ENCODE results near the gene FGF21. TPM values are rescaled to one million over a fixed set of nuclear protein-coding genes. Genes with fewer than 3 reads are reported as not detected.
A peak's percentile ranks its signal among the peaks of the same experiment; 100 is the strongest.
"Not testable (repeated sequence)": the region's sequence is repeated elsewhere in the genome, so short reads cannot be mapped to it uniquely, and the experiment has no call there.

FGF21 gene
- total RNA-seq, 1 donor from 2014 or later = not detected

DNA sequence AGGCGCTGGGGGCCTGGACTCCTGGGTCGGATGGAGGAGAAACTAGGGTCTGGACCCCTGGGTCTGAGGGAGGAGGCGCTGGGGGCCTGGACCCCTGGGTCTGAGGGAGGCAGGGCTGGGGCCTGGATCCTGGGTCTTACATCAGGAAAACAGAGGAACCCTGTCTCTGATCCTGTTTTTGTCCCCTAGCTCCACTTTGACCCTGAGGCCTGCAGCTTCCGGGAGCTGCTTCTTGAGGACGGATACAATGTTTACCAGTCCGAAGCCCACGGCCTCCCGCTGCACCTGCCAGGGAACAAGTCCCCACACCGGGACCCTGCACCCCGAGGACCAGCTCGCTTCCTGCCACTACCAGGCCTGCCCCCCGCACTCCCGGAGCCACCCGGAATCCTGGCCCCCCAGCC lies 2.4 kb downstream of the FGF21 start:
- H3K4me1 Mint-ChIP-seq (ENCODE audit: unreplicated experiment) = peaks cover 15% of the 10 kb centered on the region
- DNase-seq (ENCODE audit: low spot score) = no peak
- H3K27ac Mint-ChIP-seq (ENCODE audit: unreplicated experiment) = no peak overlapping the region
- H3K36me3 Mint-ChIP-seq (ENCODE audit: low read depth, unreplicated experiment) = no peaks in the 10 kb centered on the region
- TF ChIP-seq CTCF (IDR thresholded peaks at IDR 0.05; ENCODE audit: unreplicated experiment) = no peak
- peaks cover 15% of the 10 kb centered on the region for H3K27me3 Mint-ChIP-seq (ENCODE audit: unreplicated experiment)
- no peaks in the 10 kb centered on the region for H3K9me3 Mint-ChIP-seq (ENCODE audit: unreplicated experiment)
- no peak overlapping the region for H3K4me3 Mint-ChIP-seq (ENCODE audit: unreplicated experiment)

DNA sequence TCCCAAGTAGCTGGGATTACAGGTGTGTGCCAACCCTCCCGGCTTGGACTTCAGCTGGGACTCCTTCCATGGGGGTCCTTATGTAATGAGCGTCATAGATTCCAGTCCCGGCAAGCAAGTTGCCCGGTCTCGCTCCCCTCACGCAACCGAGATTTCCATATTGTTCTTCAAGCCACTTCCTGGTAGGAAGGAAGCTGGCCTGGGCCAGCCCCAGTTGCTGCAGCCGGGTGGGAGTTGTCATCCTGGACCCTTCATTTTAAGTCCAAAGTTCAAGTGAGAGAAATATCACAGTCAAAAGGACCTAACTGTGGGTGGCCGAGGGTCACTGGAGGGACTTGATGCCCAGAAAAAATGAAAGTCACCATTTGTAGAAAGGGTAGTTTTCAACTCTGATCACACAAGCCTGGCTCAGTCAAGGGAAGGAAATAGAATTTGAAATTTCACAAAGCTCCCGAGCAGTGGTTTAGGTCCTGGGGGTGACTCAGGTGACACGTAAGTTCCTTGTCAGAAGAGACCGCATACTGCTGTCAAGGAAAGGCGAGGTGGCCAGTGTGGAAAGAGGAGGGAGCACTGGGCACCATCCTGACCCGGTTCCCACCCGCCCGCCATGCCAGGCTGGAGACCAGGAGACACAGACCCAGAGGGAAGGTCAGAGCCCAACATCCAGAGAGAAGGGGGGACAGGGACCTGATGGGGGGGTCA lies 5.3 kb downstream of the FGF21 start:
- H3K27ac Mint-ChIP-seq (ENCODE audit: unreplicated experiment) = peak overlapping the region; percentile 83
- peak overlapping the region; percentile 65 for H3K4me3 Mint-ChIP-seq (ENCODE audit: unreplicated experiment)
- H3K4me1 Mint-ChIP-seq (ENCODE audit: unreplicated experiment) = peaks cover 8% of the 10 kb centered on the region
- peaks cover 18% of the 10 kb centered on the region for H3K27me3 Mint-ChIP-seq (ENCODE audit: unreplicated experiment)
- no peak for DNase-seq (ENCODE audit: low spot score)
- TF ChIP-seq CTCF (IDR thresholded peaks at IDR 0.05; ENCODE audit: unreplicated experiment) = no peak
- no peaks in the 10 kb centered on the region for H3K36me3 Mint-ChIP-seq (ENCODE audit: low read depth, unreplicated experiment)
- no peaks in the 10 kb centered on the region for H3K9me3 Mint-ChIP-seq (ENCODE audit: unreplicated experiment)

DNA sequence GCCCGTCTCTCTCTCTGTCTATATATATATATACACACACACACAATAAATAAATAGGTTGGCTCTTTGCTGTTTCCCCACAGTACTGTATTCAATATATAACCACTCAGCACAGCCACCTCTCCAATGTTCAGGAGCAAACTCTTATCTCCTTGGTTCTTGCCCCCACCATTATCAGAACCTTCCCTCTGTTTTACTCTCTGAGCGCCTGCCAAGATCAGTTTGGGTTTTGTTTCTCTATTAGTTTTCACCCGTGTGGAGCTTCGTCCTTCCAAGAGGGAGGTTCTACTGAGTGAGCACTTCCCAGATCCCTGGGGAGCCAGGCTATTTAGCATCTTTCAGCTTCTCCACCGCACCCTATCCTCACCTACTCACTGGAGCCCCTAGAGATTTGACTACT lies 10.5 kb downstream of the FGF21 start:
- H3K27ac Mint-ChIP-seq (ENCODE audit: unreplicated experiment); H3K9me3 Mint-ChIP-seq (ENCODE audit: unreplicated experiment); H3K36me3 Mint-ChIP-seq (ENCODE audit: low read depth, unreplicated experiment); H3K4me3 Mint-ChIP-seq (ENCODE audit: unreplicated experiment); H3K4me1 Mint-ChIP-seq (ENCODE audit: unreplicated experiment); DNase-seq (ENCODE audit: low spot score): not testable (repeated sequence)
- peaks cover 13% of the 10 kb centered on the region for H3K27me3 Mint-ChIP-seq (ENCODE audit: unreplicated experiment)

DNA sequence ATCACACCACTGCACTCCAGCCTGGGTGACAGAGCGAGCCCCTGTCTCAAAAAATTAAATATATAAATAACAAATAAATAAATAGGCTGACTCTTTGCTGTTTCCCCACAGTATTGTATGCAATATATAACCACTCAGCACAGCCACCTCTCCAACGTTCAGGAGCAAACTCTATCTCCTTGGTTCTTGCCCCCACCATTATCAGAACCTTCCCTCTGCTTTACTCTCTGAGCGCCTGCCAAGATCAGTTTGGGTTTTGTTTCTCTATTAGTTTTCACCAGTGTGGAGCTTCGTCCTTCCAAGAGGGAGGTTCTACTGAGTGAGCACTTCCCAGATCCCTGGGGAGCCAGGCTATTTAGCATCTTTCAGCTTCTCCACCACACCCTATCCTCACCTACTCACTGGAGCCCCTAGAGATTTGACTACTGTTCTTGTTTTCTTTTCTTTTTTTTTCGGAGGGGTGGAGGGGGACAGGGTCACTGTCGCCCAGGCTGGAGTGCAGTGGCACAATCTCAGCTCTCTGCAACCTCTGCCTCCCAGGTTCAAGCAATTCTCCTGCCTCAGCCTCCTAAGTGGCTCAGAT lies 12.9 kb downstream of the FGF21 start:
- not testable (repeated sequence) for DNase-seq (ENCODE audit: low spot score); H3K9me3 Mint-ChIP-seq (ENCODE audit: unreplicated experiment); H3K4me3 Mint-ChIP-seq (ENCODE audit: unreplicated experiment); H3K36me3 Mint-ChIP-seq (ENCODE audit: low read depth, unreplicated experiment); H3K4me1 Mint-ChIP-seq (ENCODE audit: unreplicated experiment)
- H3K27ac Mint-ChIP-seq (ENCODE audit: unreplicated experiment) = peak overlapping the region; percentile 45
- H3K27me3 Mint-ChIP-seq (ENCODE audit: unreplicated experiment) = peaks cover 12% of the 10 kb centered on the region

GRCh38 chr19:48768994-48769713 lies 13.8 kb downstream of the FGF21 start:
- TF ChIP-seq CTCF (IDR thresholded peaks at IDR 0.05; ENCODE audit: unreplicated experiment) = no peak
- no peaks in the 10 kb centered on the region for H3K36me3 Mint-ChIP-seq (ENCODE audit: low read depth, unreplicated experiment)
- no peaks in the 10 kb centered on the region for H3K9me3 Mint-ChIP-seq (ENCODE audit: unreplicated experiment)
- H3K27me3 Mint-ChIP-seq (ENCODE audit: unreplicated experiment) = peaks cover 12% of the 10 kb centered on the region
- no peak overlapping the region for H3K27ac Mint-ChIP-seq (ENCODE audit: unreplicated experiment)
- no peak overlapping the region for H3K4me3 Mint-ChIP-seq (ENCODE audit: unreplicated experiment)
- H3K4me1 Mint-ChIP-seq (ENCODE audit: unreplicated experiment) = no peaks in the 10 kb centered on the region
- no peak for DNase-seq (ENCODE audit: low spot score)

- H3K27ac Mint-ChIP-seq (ENCODE audit: unreplicated experiment) = no peak overlapping the region
- no peaks in the 10 kb centered on the region for H3K4me1 Mint-ChIP-seq (ENCODE audit: unreplicated experiment)
- no peaks in the 10 kb centered on the region for H3K36me3 Mint-ChIP-seq (ENCODE audit: low read depth, unreplicated experiment)
- no peak for DNase-seq (ENCODE audit: low spot score)
- no peaks in the 10 kb centered on the region for H3K9me3 Mint-ChIP-seq (ENCODE audit: unreplicated experiment)
- H3K4me3 Mint-ChIP-seq (ENCODE audit: unreplicated experiment) = no peak overlapping the region
- H3K27me3 Mint-ChIP-seq (ENCODE audit: unreplicated experiment) = peaks cover 7% of the 10 kb centered on the region
- TF ChIP-seq CTCF (IDR thresholded peaks at IDR 0.05; ENCODE audit: unreplicated experiment) = no peak
These were observed 14.9 kb downstream of the FGF21 start for GRCh38 chr19:48770266-48770665.
